H9 (cell line): ENCODE data around the gene CCM2. TPM values are rescaled to one million over a fixed set of nuclear protein-coding genes. Genes with fewer than 3 reads are reported as not detected.

Experiments
- DNase-seq: peaks from one replicate; pipeline ENCODE4 v3.0.0-alpha.2; 2017
- H2AFZ ChIP-seq: one replicate; pipeline ENCODE4 v1.6.1; 2013; ENCODE audit warnings: mild to moderate bottlenecking, low read length, control low read depth, moderate library complexity
- H2AK5ac ChIP-seq: 2 replicates; pipeline ENCODE4 v1.6.1; 2013; ENCODE audit warnings: low read length, control low read depth, mixed read lengths; ENCODE audit not compliant: insufficient read length
- H2BK120ac ChIP-seq: one replicate; pipeline ENCODE4 v1.6.1; 2013; ENCODE audit warnings: low read depth, mild to moderate bottlenecking, low read length, control low read depth, inconsistent platforms; ENCODE audit not compliant: poor library complexity, severe bottlenecking
- H2BK12ac ChIP-seq: 2 replicates; pipeline ENCODE4 v1.6.1; 2013; ENCODE audit warnings: low read length, control low read depth, mixed read lengths, low read depth; ENCODE audit not compliant: insufficient read length
- H2BK15ac ChIP-seq: 2 replicates; pipeline ENCODE4 v1.6.1; 2013; ENCODE audit warnings: low read depth, low read length, control low read depth
- H2BK20ac ChIP-seq: one replicate; pipeline ENCODE4 v1.6.1; 2013; ENCODE audit warnings: low read depth, mild to moderate bottlenecking, low read length, control low read depth, inconsistent platforms; ENCODE audit not compliant: poor library complexity, severe bottlenecking
- H2BK5ac ChIP-seq: 2 replicates; pipeline ENCODE4 v1.6.1; 2013; ENCODE audit warnings: low read length, control low read depth, mixed read lengths; ENCODE audit not compliant: insufficient read length
- H3K14ac ChIP-seq: 2 replicates; pipeline ENCODE4 v1.6.1; 2013; ENCODE audit warnings: low read length, control low read depth; ENCODE audit not compliant: insufficient read depth
- H3K18ac ChIP-seq: 2 replicates; pipeline ENCODE4 v1.6.1; 2013; ENCODE audit warnings: low read depth, mild to moderate bottlenecking, mixed read lengths, low read length, control low read depth; ENCODE audit not compliant: insufficient read length
- H3K23ac ChIP-seq: 2 replicates; pipeline ENCODE4 v1.6.1; 2013; ENCODE audit warnings: low read length, control low read depth, mixed read lengths, low read depth; ENCODE audit not compliant: insufficient read length
- H3K23me2 ChIP-seq: 2 replicates; pipeline ENCODE4 v1.6.1; 2013; ENCODE audit warnings: low read depth, mild to moderate bottlenecking, mixed read lengths, low read length, control low read depth; ENCODE audit not compliant: insufficient read length, poor library complexity, severe bottlenecking
- H3K27ac ChIP-seq: 2 replicates; pipeline ENCODE4 v1.5.1; 2013; ENCODE audit warnings: low read length, control low read depth, mixed read lengths, low read depth; ENCODE audit not compliant: insufficient read length
- H3K27me3 ChIP-seq: 2 replicates; pipeline ENCODE4 v1.6.1; 2013; ENCODE audit warnings: low read length, control low read depth, inconsistent platforms; ENCODE audit not compliant: insufficient read depth
- H3K4ac ChIP-seq: 2 replicates; pipeline ENCODE4 v1.6.1; 2013; ENCODE audit warnings: low read depth, mild to moderate bottlenecking, control low read depth, inconsistent platforms, low read length, moderate library complexity
- H3K4me1 ChIP-seq: 2 replicates; pipeline ENCODE4 v1.6.1; 2013; ENCODE audit warnings: low read length, control low read depth, inconsistent platforms; ENCODE audit not compliant: insufficient read depth
- H3K4me2 ChIP-seq: 2 replicates; pipeline ENCODE4 v1.6.1; 2013; ENCODE audit warnings: low read length, control low read depth, mixed read lengths; ENCODE audit not compliant: insufficient read length, insufficient read depth
- H3K56ac ChIP-seq: 2 replicates; pipeline ENCODE4 v1.6.1; 2013; ENCODE audit warnings: low read depth, mild to moderate bottlenecking, mixed read lengths, low read length, control low read depth; ENCODE audit not compliant: insufficient read length
- H3K79me1 ChIP-seq: 2 replicates; pipeline ENCODE4 v1.6.1; 2013; ENCODE audit warnings: low read depth, mild to moderate bottlenecking, moderate library complexity, low read length, control low read depth, inconsistent platforms; ENCODE audit not compliant: insufficient read depth, poor library complexity, severe bottlenecking
- H3K79me2 ChIP-seq: 2 replicates; pipeline ENCODE4 v1.6.1; 2013; ENCODE audit warnings: low read length, control low read depth, inconsistent platforms; ENCODE audit not compliant: insufficient read depth
- H3K9ac ChIP-seq: 2 replicates; pipeline ENCODE4 v1.6.1; 2013; ENCODE audit warnings: low read length, control low read depth, mixed read lengths; ENCODE audit not compliant: insufficient read length; ENCODE audit errors: extremely low read depth
- H3K9me3 ChIP-seq: one replicate; pipeline ENCODE4 v1.6.1; 2013; ENCODE audit warnings: low read depth, low read length, inconsistent platforms; ENCODE audit not compliant: control insufficient read depth
- H3T11ph ChIP-seq: one replicate; pipeline ENCODE4 v1.6.1; 2013; ENCODE audit warnings: mild to moderate bottlenecking, low read length, control low read depth, inconsistent platforms
- H4K20me1 ChIP-seq: one replicate; pipeline ENCODE4 v1.6.1; 2013; ENCODE audit not compliant: control insufficient read depth, insufficient read length, insufficient read depth
- H4K5ac ChIP-seq: 2 replicates; pipeline ENCODE4 v1.6.1; 2013; ENCODE audit warnings: low read depth, mild to moderate bottlenecking, mixed read lengths, low read length, control low read depth; ENCODE audit not compliant: insufficient read length
- H4K8ac ChIP-seq: replicated peaks from 2 replicates; pipeline ENCODE4 v1.6.1; 2013; ENCODE audit warnings: low read length, control low read depth, mixed read lengths, low read depth; ENCODE audit not compliant: insufficient read length
- H4K91ac ChIP-seq: 2 replicates; pipeline ENCODE4 v1.6.1; 2013; ENCODE audit warnings: low read depth, mild to moderate bottlenecking, moderate library complexity, mixed read lengths, low read length, control low read depth; ENCODE audit not compliant: insufficient read length
- H3K27ac Mint-ChIP-seq, 3 experiments: 2 replicates in 2 of 3; 3 replicates in 1 of 3; pipeline ENCODE4 v1.8.0; 2020 to 2021; ENCODE audit warnings: mixed read lengths in 3 of 3, mild to moderate bottlenecking in 1 of 3, moderate library complexity in 1 of 3
- H3K27me3 Mint-ChIP-seq: 2 replicates; pipeline ENCODE4 v1.8.0; 2021; ENCODE audit warnings: low read depth, mild to moderate bottlenecking, moderate library complexity, mixed read lengths
- H3K36me3 Mint-ChIP-seq, 3 experiments: 2 replicates in 2 of 3; 3 replicates in 1 of 3; pipeline ENCODE4 v1.8.0; 2020 to 2021; ENCODE audit warnings: low read depth in 3 of 3, mixed read lengths in 3 of 3; ENCODE audit not compliant: insufficient read depth in 1 of 3
- H3K4me1 Mint-ChIP-seq, 2 experiments: 2 replicates each; pipeline ENCODE4 v1.8.0; 2020; ENCODE audit warnings: mixed read lengths in 2 of 2
- H3K4me3 Mint-ChIP-seq, 2 experiments: 2 replicates in 1 of 2; 3 replicates in 1 of 2; pipeline ENCODE4 v1.8.0; 2020 to 2021; ENCODE audit warnings: mild to moderate bottlenecking in 2 of 2, mixed read lengths in 2 of 2, moderate library complexity in 1 of 2
- H3K9me3 Mint-ChIP-seq, 2 experiments: 2 replicates in 1 of 2; 3 replicates in 1 of 2; pipeline ENCODE4 v1.8.0; 2020; ENCODE audit warnings: mild to moderate bottlenecking in 2 of 2, mixed read lengths in 2 of 2, moderate library complexity in 1 of 2
- WGBS: extraction: QIAGEN DNeasy Blood & Tissue Kit; methylation state at CpG from one replicate; pipeline ENCODE4 v1.1.7; 2013; ENCODE audit warnings: missing lambda C conversion rate, low lambda C conversion rate, mixed read lengths; ENCODE audit not compliant: insufficient read length; ENCODE audit errors: extremely low coverage; 5-methylcytosine and 5-hydroxymethylcytosine counted together
- total RNA-seq: library from RNA; stranded (reverse); gene quantifications from 2 replicates; pipeline ENCODE4 v1.2.1, GENCODE V29; 2021
- TF ChIP-seq, protein P1 (sequence below): fragments of 200-600 bp; sonication (generic); conservative IDR thresholded peaks from 3 replicates; pipeline ENCODE4 v1.8.0; 2021; ENCODE audit warnings: antibody characterized with exemption, mild to moderate bottlenecking

The CCM2 gene
- total RNA-seq, 1 experiment from 2014 or later = 30.4 TPM

DNA sequence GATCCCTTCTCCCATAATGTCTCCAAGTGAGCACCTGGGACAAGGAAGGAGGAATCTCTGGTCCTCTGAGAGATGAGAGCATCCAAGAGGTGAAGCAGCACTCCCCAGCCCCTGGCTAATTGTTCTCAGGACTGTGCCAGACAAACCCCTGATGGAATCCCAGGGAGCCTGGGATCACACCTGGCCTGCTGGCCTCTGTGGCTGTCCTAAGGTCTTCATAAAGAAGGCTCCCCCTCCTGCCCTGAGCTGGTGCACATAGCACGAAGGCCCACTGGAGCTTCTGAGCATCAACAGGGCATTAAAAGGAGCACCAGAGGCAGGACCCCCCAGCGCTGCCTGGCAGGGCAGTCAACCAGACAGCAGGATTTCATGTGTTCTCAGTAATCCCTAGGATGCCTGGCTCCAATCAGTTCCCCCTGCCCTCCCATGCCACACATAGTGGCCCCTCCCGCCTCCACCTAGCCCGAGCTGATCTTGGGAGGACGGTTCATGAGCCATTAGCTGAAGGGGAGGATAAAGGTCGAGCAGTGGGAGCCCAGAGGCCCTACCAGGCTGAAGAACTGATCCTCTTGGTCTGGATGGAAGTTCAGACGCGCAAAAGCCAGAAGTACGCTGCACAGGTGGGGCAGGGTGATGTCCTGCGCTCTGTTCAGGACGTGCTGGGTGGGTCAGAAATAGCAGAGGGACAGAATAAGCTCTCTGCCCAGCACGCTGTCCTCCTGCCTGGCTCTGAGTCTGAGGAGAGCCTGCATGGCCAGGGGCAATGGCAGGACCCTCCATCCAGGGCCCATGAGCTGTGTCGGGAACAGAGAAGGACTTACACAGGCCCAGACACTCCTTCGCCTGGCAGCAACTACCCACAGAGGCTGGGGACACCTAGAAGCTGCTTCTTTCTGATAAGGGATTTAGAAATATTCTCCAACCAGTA lies 103.0 kb downstream of the CCM2 start:
- Histone ChIP-seq H2BK5ac (no peak overlapping the region), H3K27me3 (no peaks in the 10 kb centered on the region), H2BK120ac (no peak overlapping the region), H4K20me1 (no peaks in the 10 kb centered on the region), H2BK12ac (no peak overlapping the region), H2AK5ac (no peak overlapping the region), H2AFZ (no peak overlapping the region), H2BK20ac (no peak overlapping the region), H3K23ac (no peak overlapping the region), H3K9ac (no peak overlapping the region), H3K56ac (no peak overlapping the region), H3K27ac (no peak overlapping the region), H3K14ac (no peak overlapping the region), H3K18ac (no peak overlapping the region), H3K79me2 (no peaks in the 10 kb centered on the region), H3K4me2 (no peak overlapping the region), H3K4me1 (no peaks in the 10 kb centered on the region), H3K9me3 (no peaks in the 10 kb centered on the region), H3T11ph (no peak overlapping the region), H3K4ac (no peak overlapping the region), H4K5ac (no peak overlapping the region), H3K23me2 (no peaks in the 10 kb centered on the region), H2BK15ac (no peak overlapping the region), H3K79me1 (peaks cover 5% of the 10 kb centered on the region), H4K8ac (no peak overlapping the region), H4K91ac (no peak overlapping the region)
- H3K4me3 Mint-ChIP-seq = no peak overlapping the region
- no peak overlapping the region; a peak in 1 of 7 replicates for H3K27ac Mint-ChIP-seq
- no peaks in the 10 kb centered on the region for H3K4me1 Mint-ChIP-seq
- H3K27me3 Mint-ChIP-seq = no peaks in the 10 kb centered on the region
- no peak for DNase-seq
- H3K36me3 Mint-ChIP-seq = peaks cover 34 to 90% (median 81%) of the 10 kb centered on the region in 3 experiments; a peak in 6 of 7 replicates
- TF ChIP-seq, protein P1, sequence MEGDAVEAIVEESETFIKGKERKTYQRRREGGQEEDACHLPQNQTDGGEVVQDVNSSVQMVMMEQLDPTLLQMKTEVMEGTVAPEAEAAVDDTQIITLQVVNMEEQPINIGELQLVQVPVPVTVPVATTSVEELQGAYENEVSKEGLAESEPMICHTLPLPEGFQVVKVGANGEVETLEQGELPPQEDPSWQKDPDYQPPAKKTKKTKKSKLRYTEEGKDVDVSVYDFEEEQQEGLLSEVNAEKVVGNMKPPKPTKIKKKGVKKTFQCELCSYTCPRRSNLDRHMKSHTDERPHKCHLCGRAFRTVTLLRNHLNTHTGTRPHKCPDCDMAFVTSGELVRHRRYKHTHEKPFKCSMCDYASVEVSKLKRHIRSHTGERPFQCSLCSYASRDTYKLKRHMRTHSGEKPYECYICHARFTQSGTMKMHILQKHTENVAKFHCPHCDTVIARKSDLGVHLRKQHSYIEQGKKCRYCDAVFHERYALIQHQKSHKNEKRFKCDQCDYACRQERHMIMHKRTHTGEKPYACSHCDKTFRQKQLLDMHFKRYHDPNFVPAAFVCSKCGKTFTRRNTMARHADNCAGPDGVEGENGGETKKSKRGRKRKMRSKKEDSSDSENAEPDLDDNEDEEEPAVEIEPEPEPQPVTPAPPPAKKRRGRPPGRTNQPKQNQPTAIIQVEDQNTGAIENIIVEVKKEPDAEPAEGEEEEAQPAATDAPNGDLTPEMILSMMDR = no peak
- WGBS = no CpG with 5 or more reads among the region's 14 CpGs
- no peaks in the 10 kb centered on the region for H3K9me3 Mint-ChIP-seq
